GM12874 (cell line): ENCODE data around the gene ATG4C.

Experiments used
- CTCF ChIP-seq: IDR thresholded peaks from 2 replicates; pipeline ENCODE4 v1.5.1; 2011; ENCODE audit warnings: low read depth, mild to moderate bottlenecking, control low read depth, low read length, moderate library complexity; ENCODE audit not compliant: insufficient read depth

ATG4C gene

GRCh38 chr1:62887799-62888507 lies 104.0 kb downstream of the ATG4C start:
- TF ChIP-seq CTCF, result no peak

GRCh38 chr1:62891956-62892562 lies 108.1 kb downstream of the ATG4C start:
- TF ChIP-seq CTCF, result no peak

GRCh38 chr1:62897788-62898187 lies 113.9 kb downstream of the ATG4C start:
- no peak for TF ChIP-seq CTCF

GRCh38 chr1:62900566-62900965 lies 116.6 kb downstream of the ATG4C start:
- no peak for TF ChIP-seq CTCF

GRCh38 chr1:62901650-62902049 lies 117.7 kb downstream of the ATG4C start:
- no peak for TF ChIP-seq CTCF

- TF ChIP-seq CTCF, result no peak
Observed at GRCh38 chr1:62903522-62903921, 119.6 kb downstream of the ATG4C start.

GRCh38 chr1:62903982-62904855 lies 120.3 kb downstream of the ATG4C start:
- TF ChIP-seq CTCF, result no peak
